ENCODE results near the gene ENOSF1. TPM values are rescaled to one million over a fixed set of nuclear protein-coding genes. Genes with fewer than 3 reads are reported as not detected.

The ENOSF1 gene
- total RNA-seq, 1 experiment from 2014 or later, result 39.2 TPM

- DNase-seq (ENCODE audit: low spot score), result no peak
- H3K27ac ChIP-seq (ENCODE audit: low read depth, low read length, poor library complexity, severe bottlenecking), result no peak overlapping the region
- peaks cover 15% of the 10 kb centered on the region for H3K36me3 ChIP-seq (ENCODE audit: insufficient read depth, low read length, poor library complexity, severe bottlenecking)
- H3K4me3 ChIP-seq (ENCODE audit: low read depth, low read length, poor library complexity, severe bottlenecking), result no peak overlapping the region
- CTCF ChIA-PET, result no interaction called here
- no peak for TF ChIP-seq CTCF (conservative IDR thresholded peaks at IDR 0.05; ENCODE audit: low read depth, low read length)
- TF ChIP-seq EZH2 (IDR thresholded peaks at IDR 0.05; ENCODE audit: borderline replicate concordance, low read depth, low read length, poor library complexity, severe bottlenecking), result no peak
- no peaks in the 10 kb centered on the region for H3K4me1 ChIP-seq (ENCODE audit: insufficient read depth, low read length, poor library complexity, severe bottlenecking)
- no peaks in the 10 kb centered on the region for H3K9me3 ChIP-seq (ENCODE audit: low read depth, low read length, poor library complexity, severe bottlenecking)
- POLR2A ChIA-PET (ENCODE audit: low non-redundant PET), result no interaction called here
- no TSS peak for BruUV-seq (replicated peaks)
- no peaks in the 10 kb centered on the region for H3K27me3 ChIP-seq (replicated peaks; ENCODE audit: insufficient read depth, low read depth, low read length, poor library complexity)
- intact Hi-C loops (cut with micrococcal nuclease; ENCODE audit: unreplicated experiment), result no loop called here
Measured at GRCh38 chr18:754656-755055, 42.2 kb upstream of the ENOSF1 start.

DNA sequence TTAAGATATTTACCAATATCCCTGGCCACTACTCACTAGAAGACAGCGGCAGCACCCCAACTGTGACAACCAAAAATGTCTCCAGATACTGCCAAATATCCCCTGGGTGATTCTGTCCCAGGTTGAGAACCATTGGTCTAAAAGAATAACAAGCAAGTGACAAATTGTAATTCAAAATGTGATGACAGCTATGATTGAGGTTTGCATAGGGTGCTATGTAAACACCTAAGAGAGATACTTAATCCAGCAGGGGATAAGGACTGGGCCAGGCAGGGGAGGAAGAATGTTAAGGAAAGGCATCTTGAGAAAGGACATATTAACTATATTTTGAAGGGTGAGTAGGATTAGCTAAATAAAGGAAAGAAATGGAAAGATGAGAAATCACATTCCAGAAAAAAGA is 38.0 kb upstream of the ENOSF1 start:
- CTCF ChIA-PET, result no interaction called here
- DNase-seq (ENCODE audit: low spot score), result no peak
- TF ChIP-seq EZH2 (IDR thresholded peaks at IDR 0.05; ENCODE audit: borderline replicate concordance, low read depth, low read length, poor library complexity, severe bottlenecking) (no peak), CTCF (conservative IDR thresholded peaks at IDR 0.05; ENCODE audit: low read depth, low read length) (no peak)
- Histone ChIP-seq H3K4me1 (ENCODE audit: insufficient read depth, low read length, poor library complexity, severe bottlenecking) (no peaks in the 10 kb centered on the region), H3K27ac (ENCODE audit: low read depth, low read length, poor library complexity, severe bottlenecking) (no peak overlapping the region), H3K36me3 (ENCODE audit: insufficient read depth, low read length, poor library complexity, severe bottlenecking) (peaks cover 24% of the 10 kb centered on the region), H3K27me3 (replicated peaks; ENCODE audit: insufficient read depth, low read depth, low read length, poor library complexity) (no peaks in the 10 kb centered on the region), H3K4me3 (ENCODE audit: low read depth, low read length, poor library complexity, severe bottlenecking) (no peak overlapping the region), H3K9me3 (ENCODE audit: low read depth, low read length, poor library complexity, severe bottlenecking) (no peaks in the 10 kb centered on the region)
- intact Hi-C loops (cut with micrococcal nuclease; ENCODE audit: unreplicated experiment), result no loop called here
- no TSS peak for BruUV-seq (replicated peaks)
- POLR2A ChIA-PET (ENCODE audit: low non-redundant PET), result no interaction called here

DNA sequence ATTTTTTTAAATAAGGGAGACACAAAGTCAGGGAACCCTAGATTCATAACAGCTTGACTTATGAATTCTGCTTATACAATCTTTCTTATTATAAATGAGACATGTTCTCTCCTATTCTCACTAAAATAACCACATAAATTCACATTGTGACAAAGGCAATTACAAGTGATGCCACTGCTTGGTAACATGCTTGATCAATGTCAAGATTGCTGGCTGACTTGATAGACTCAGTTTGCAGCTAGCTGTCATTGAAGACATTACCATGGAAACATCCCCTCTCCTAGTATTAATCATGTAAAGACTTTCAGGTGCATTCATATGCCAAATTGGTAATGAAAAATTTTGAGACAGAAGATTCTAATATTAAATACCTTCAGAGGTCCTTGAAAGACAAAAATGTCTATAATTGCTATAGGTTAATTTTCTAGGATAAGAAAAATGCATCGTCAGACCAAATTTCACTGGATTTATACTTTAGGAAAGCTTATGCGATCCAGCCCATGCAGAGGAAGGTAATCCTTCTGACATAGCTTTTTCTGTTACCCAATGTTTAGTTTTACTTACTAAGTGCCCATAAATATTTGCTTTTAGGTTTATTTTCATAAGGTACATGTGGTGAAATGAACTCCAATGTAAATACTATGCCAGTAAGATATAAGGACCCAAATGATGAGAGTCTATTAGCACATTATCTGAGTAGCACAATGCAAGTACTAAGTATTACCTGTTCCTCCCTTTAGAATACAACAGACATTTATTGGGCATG is 32.6 kb upstream of the ENOSF1 start:
- Histone ChIP-seq H3K4me1 (ENCODE audit: insufficient read depth, low read length, poor library complexity, severe bottlenecking) (peaks cover 14% of the 10 kb centered on the region), H3K27me3 (replicated peaks; ENCODE audit: insufficient read depth, low read depth, low read length, poor library complexity) (no peaks in the 10 kb centered on the region), H3K4me3 (ENCODE audit: low read depth, low read length, poor library complexity, severe bottlenecking) (no peak overlapping the region), H3K9me3 (ENCODE audit: low read depth, low read length, poor library complexity, severe bottlenecking) (no peaks in the 10 kb centered on the region), H3K27ac (ENCODE audit: low read depth, low read length, poor library complexity, severe bottlenecking) (no peak overlapping the region), H3K36me3 (ENCODE audit: insufficient read depth, low read length, poor library complexity, severe bottlenecking) (peaks cover 40% of the 10 kb centered on the region)
- DNase-seq (ENCODE audit: low spot score), result no peak
- ChIA-PET POLR2A (ENCODE audit: low non-redundant PET) (no interaction called here), CTCF (no interaction called here)
- intact Hi-C loops (cut with micrococcal nuclease; ENCODE audit: unreplicated experiment), result loop anchor here (5.0 kb wide), 1 partner anchor 123 kb away; no protein-coding TSS in a partner anchor
- TF ChIP-seq EZH2 (IDR thresholded peaks at IDR 0.05; ENCODE audit: borderline replicate concordance, low read depth, low read length, poor library complexity, severe bottlenecking), result no peak
- no peak for TF ChIP-seq CTCF (conservative IDR thresholded peaks at IDR 0.05; ENCODE audit: low read depth, low read length)
- no TSS peak for BruUV-seq (replicated peaks)

All from A673 (cell line).